SKM-1 (cell line): ENCODE data around the gene PSMF1.
"Not testable (repeated sequence)": the region's sequence is repeated elsewhere in the genome, so short reads cannot be mapped to it uniquely, and the experiment has no call there.

Experiments used
- DNase-seq: peaks from one replicate; lab custom pipeline; 2025; ENCODE audit not compliant: unreplicated experiment; lab: John Stamatoyannopoulos, UW

Gene PSMF1

GRCh38 chr20:1212607-1213396 lies 94.4 kb downstream of the PSMF1 start:
- peak; percentile 34 for DNase-seq

DNA sequence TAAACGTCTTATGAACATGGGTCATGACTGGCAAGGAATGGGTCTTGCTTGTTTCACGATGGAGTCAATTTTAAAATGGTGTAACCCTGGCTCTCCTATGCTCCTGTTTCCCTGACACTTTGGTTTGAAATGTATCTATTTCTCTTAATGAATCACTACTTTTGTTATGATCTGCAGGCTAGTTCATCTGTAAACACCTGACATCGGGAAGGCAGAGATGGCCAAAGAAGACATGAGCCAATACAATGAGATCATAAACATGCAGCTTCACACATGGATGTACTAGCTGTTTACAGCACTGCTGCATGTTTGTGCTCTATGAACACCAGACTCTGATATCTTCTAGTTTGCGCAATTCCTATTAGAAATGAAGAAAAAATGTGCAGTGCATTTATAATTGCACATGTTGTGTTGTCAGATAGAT lies 96.4 kb downstream of the PSMF1 start:
- no peak for DNase-seq

- DNase-seq, result no peak
Observed at GRCh38 chr20:1215386-1216170, 97.2 kb downstream of the PSMF1 start.

DNA sequence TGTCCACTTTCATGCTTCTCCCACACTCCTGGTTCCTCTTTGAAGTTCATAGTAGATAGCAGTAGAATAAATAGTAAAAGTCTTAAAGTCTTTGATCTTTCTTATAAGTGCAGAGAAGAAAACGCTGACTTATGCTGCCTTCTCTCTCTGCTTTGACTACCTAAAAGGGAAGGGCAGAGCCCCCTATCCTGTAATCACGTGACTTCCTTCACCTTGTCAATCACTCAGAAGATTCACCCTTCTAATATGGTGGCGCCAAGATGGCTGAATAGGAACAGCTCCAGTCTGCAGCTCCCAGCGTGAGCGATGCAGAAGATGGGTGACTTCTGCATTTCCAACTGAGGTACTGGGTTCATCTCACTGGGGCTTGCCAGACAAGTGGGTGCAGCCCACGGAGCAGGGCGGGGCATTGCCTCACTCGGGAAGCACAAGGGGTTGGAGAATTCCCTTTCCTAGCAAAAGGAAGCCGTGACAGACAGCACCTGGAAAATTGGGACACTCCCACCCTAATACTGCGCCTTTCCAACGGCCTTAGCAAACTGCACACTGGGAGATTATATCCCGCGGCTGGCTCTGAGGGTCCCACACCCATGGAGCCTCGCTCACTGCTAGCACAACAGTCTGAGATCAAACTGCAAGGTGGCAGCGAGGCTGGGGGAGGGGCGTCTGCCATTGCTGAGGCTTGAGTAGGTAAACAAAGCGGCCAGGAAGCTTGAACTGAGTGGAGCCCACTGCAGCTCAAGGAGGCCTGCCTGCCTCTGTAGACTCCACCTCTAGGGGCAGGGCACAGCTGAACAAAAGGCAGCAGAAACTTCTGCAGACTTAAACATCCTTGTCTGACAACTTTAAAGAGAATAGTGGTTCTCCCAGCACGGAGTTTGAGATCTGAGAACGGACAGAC lies 98.4 kb downstream of the PSMF1 start:
- DNase-seq, result not testable (repeated sequence)
